Epidermal melanocyte (primary cell): ENCODE data around the gene SLC8A2.
"Not testable (repeated sequence)": the region's sequence is repeated elsewhere in the genome, so short reads cannot be mapped to it uniquely, and the experiment has no call there.

Experiments
- DNase-seq: peaks from one replicate; pipeline ENCODE4 v3.0.0; 2011; ENCODE audit warnings: low spot score; ENCODE audit not compliant: insufficient read length

The SLC8A2 gene

GRCh38 chr19:47415953-47416642 is 55.6 kb downstream of the SLC8A2 start:
- DNase-seq, result no peak

- DNase-seq, result no peak
Observed at GRCh38 chr19:47414469-47414868, 57.2 kb downstream of the SLC8A2 start.

GRCh38 chr19:47413941-47414340 is 57.8 kb downstream of the SLC8A2 start:
- DNase-seq, result no peak

GRCh38 chr19:47411696-47412095 is 60.0 kb downstream of the SLC8A2 start:
- not testable (repeated sequence) for DNase-seq

- DNase-seq, result no peak
Observed at GRCh38 chr19:47411101-47411500, 60.6 kb downstream of the SLC8A2 start.

- peak; percentile 5 for DNase-seq
Observed at GRCh38 chr19:47408156-47408938, 63.3 kb downstream of the SLC8A2 start.

GRCh38 chr19:47407417-47407774 is 64.3 kb downstream of the SLC8A2 start:
- no peak for DNase-seq

- DNase-seq, result peak; percentile 15
Observed at GRCh38 chr19:47406711-47407416, 64.8 kb downstream of the SLC8A2 start.

- no peak for DNase-seq
Observed at GRCh38 chr19:47405854-47406417, 65.8 kb downstream of the SLC8A2 start.

GRCh38 chr19:47405197-47405550 is 66.5 kb downstream of the SLC8A2 start:
- no peak for DNase-seq

GRCh38 chr19:47404334-47405196 is 67.1 kb downstream of the SLC8A2 start:
- no peak for DNase-seq

- DNase-seq, result no peak
Observed at GRCh38 chr19:47402504-47402903, 69.2 kb downstream of the SLC8A2 start.

GRCh38 chr19:47398707-47399597 is 72.7 kb downstream of the SLC8A2 start:
- DNase-seq, result no peak

- peak; percentile 56 for DNase-seq
Observed at GRCh38 chr19:47391510-47392223, 80.0 kb downstream of the SLC8A2 start.

GRCh38 chr19:47390533-47391488 is 80.9 kb downstream of the SLC8A2 start:
- no peak for DNase-seq

GRCh38 chr19:47389150-47389556 is 82.5 kb downstream of the SLC8A2 start:
- no peak for DNase-seq

- not testable (repeated sequence) for DNase-seq
Observed at GRCh38 chr19:47388721-47389120, 83.0 kb downstream of the SLC8A2 start.

GRCh38 chr19:47387623-47388022 is 84.1 kb downstream of the SLC8A2 start:
- DNase-seq, result not testable (repeated sequence)
